GM12878 (cell line): ENCODE data around the gene MST1. TPM values are rescaled to one million over a fixed set of nuclear protein-coding genes. Genes with fewer than 3 reads are reported as not detected.

Experiments
- ATAC-seq: fragments of 200-7000 bp; cut with Tn5 transposase; 3 replicates; pipeline ENCODE4 v1.9.1; 2020; ENCODE audit warnings: mild to moderate bottlenecking, moderate library complexity
- BruUV-seq: library from RNA; stranded (reverse); fragments of 400-500 nt; replicated peaks from 2 replicates; lab custom pipeline; 2021; lab: Mats Ljungman, UMichigan
- CTCF ChIA-PET: fragments of 300-600 bp; sonication (Branson Sonifier 250); formaldehyde crosslinking; extraction: SDS; loops from one replicate; lab custom pipeline; 2021; ENCODE audit warnings: inconsistent platforms; lab: Yijun Ruan, JAX
- POLR2A ChIA-PET: fragments of 350-600 bp; formaldehyde crosslinking; extraction: SDS; loops from one replicate; lab custom pipeline; 2021; ENCODE audit warnings: inconsistent platforms; lab: Charles Lee
- RAD21 ChIA-PET: fragments of 300-600 bp; sonication (Branson Sonifier 250); formaldehyde crosslinking; loops from one replicate; lab custom pipeline; 2023; ENCODE audit warnings: antibody characterized with exemption; ENCODE audit not compliant: unreplicated experiment; lab: Charles Lee
- SMC1A ChIA-PET: fragments of 300-600 bp; sonication (Branson Sonifier 250); formaldehyde crosslinking; loops from one replicate; lab custom pipeline; 2023; ENCODE audit not compliant: unreplicated experiment, uncharacterized antibody; lab: Charles Lee
- DNase-seq: peaks from one replicate; pipeline ENCODE4 v3.0.0-alpha.2; 2011; ENCODE audit warnings: low read depth, low spot score
- FAIRE-seq: peaks from 3 replicates; lab custom pipeline; 2011; peaks lifted over from hg19 to GRCh38; lab: Jason Lieb, UNC
- H2AFZ ChIP-seq: 2 replicates; pipeline ENCODE4 v1.6.0; 2011; ENCODE audit warnings: low read depth, low read length, control low read depth; ENCODE audit not compliant: control insufficient read depth
- H3K27ac ChIP-seq: 2 replicates; pipeline ENCODE4 v1.5.1; 2011; ENCODE audit warnings: control low read depth; ENCODE audit not compliant: control insufficient read depth, insufficient read depth
- H3K27me3 ChIP-seq, 2 experiments: replicated peaks in 1 of 2; 2 replicates each; pipeline versions ENCODE4 v1.6.0 to v1.6.1; 2011; ENCODE audit warnings: low read length in 1 of 2; ENCODE audit not compliant: control insufficient read depth in 2 of 2, insufficient read depth in 2 of 2
- H3K36me3 ChIP-seq, 2 experiments: 2 replicates each; pipeline ENCODE4 v1.5.1; 2011; ENCODE audit warnings: low read length in 1 of 2; ENCODE audit not compliant: control insufficient read depth in 2 of 2, insufficient read depth in 2 of 2
- H3K4me1 ChIP-seq: 2 replicates; pipeline ENCODE4 v1.6.1; 2011; ENCODE audit warnings: mild to moderate bottlenecking, low read length, moderate library complexity, mixed read lengths; ENCODE audit not compliant: control insufficient read depth, insufficient read depth
- H3K4me2 ChIP-seq: 2 replicates; pipeline ENCODE4 v1.6.0; 2011; ENCODE audit warnings: control low read depth; ENCODE audit not compliant: control insufficient read depth, insufficient read depth
- H3K4me3 ChIP-seq: fragments of 200-600 bp; sonication (generic); 2 replicates; pipeline ENCODE4 v1.5.1; 2016
- H3K79me2 ChIP-seq: 2 replicates; pipeline ENCODE4 v1.6.0; 2011; ENCODE audit warnings: low read length; ENCODE audit not compliant: control insufficient read depth, insufficient read depth
- H3K9ac ChIP-seq: 2 replicates; pipeline ENCODE4 v1.8.0; 2011; ENCODE audit warnings: low read length, control low read depth, mixed read lengths; ENCODE audit not compliant: control insufficient read depth, insufficient read depth
- H3K9me3 ChIP-seq: replicated peaks from 3 replicates; pipeline ENCODE4 v1.5.1; 2011; ENCODE audit warnings: mild to moderate bottlenecking, low read length; ENCODE audit not compliant: control insufficient read depth, insufficient read depth
- H4K20me1 ChIP-seq: 2 replicates; pipeline ENCODE4 v1.6.0; 2011; ENCODE audit not compliant: control insufficient read depth, insufficient read depth
- CHD1 ChIP-seq: IDR thresholded peaks from 2 replicates; pipeline ENCODE4 v1.6.1; 2012; ENCODE audit warnings: low read depth, low read length, improper control_type of control experiment
- MTA2 ChIP-seq: fragments of 450-650 bp; IDR thresholded peaks from 2 replicates; pipeline ENCODE4 v1.6.1; 2016; ENCODE audit warnings: low read depth, mild to moderate bottlenecking, moderate library complexity
- POLR2A ChIP-seq: IDR thresholded peaks from 2 replicates; pipeline ENCODE4 v1.6.1; 2011; ENCODE audit warnings: low read depth, mild to moderate bottlenecking, low read length
- RAD21 ChIP-seq: IDR thresholded peaks from 2 replicates; pipeline ENCODE4 v1.6.1; 2011; ENCODE audit warnings: mild to moderate bottlenecking, low read depth, low read length, moderate library complexity; ENCODE audit not compliant: insufficient read depth
- WGBS: methylation state at CpG from one replicate; pipeline ENCODE4 v1.1.6; 2016; ENCODE audit warnings: low lambda C conversion rate; ENCODE audit not compliant: insufficient replicate concordance, insufficient coverage; ENCODE audit errors: missing lambda C conversion rate; 5-methylcytosine and 5-hydroxymethylcytosine counted together
- in situ Hi-C: fragments of 300-500 bp; cut with MboI; formaldehyde crosslinking; loops from 9 replicates; pipeline ENCODE4 v1.14.3; 2018; ENCODE audit warnings: mixed read lengths
- intact Hi-C: fragments of 100-400 bp; cut with micrococcal nuclease; formaldehyde crosslinking; loops from one replicate; pipeline ENCODE4 v1.14.2; 2022; ENCODE audit not compliant: unreplicated experiment
- polyA plus RNA-seq, 11 experiments: library from polyadenylated mRNA; depleted of rRNA in 4 of 11; unstranded in 6 of 11; stranded (reverse) in 5 of 11; fragments of >200 nt; fragmentation: Nextera tagmentation in 4 of 11; fragmentation: Illumina TruSeq in 1 of 11; extraction: Ambion mirVana in 4 of 11; extraction: Trizol in 1 of 11; gene quantifications; 1 replicate in 1 of 11; 2 replicates in 10 of 11; pipeline versions ENCODE4 v1.2.1 to v1.2.3, GENCODE V29; 2011 to 2016; ENCODE audit warnings: inconsistent platforms in 2 of 11, missing spikeins in 2 of 11, low read depth in 1 of 11
- total RNA-seq, 4 experiments: library from RNA; depleted of rRNA in 3 of 4; stranded (reverse); fragments of >200 nt in 3 of 4; fragmentation: Illumina TruSeq in 1 of 4; extraction: Trizol in 1 of 4; gene quantifications; 2 replicates each; pipeline versions ENCODE4 v1.2.1 to v1.2.3, GENCODE V29; 2013 to 2021
- TF ChIP-seq, protein P1 (sequence below), 3 experiments: IDR thresholded peaks in 2 of 3; conservative IDR thresholded peaks in 1 of 3; 2 replicates each; pipeline ENCODE4 v1.5.1; 2011; ENCODE audit warnings: low read depth in 3 of 3, low read length in 3 of 3, mild to moderate bottlenecking in 3 of 3, control low read depth in 2 of 3, moderate library complexity in 2 of 3, inconsistent platforms in 1 of 3, mixed read lengths in 1 of 3; ENCODE audit not compliant: control insufficient read depth in 2 of 3, insufficient read depth in 1 of 3; ENCODE audit errors: extremely low read depth in 1 of 3

Gene MST1
- total and polyA plus RNA-seq, 10 of the 15 experiments (the other 5 are each of a cell fraction or from before 2014, with no cell fraction given), result 1.2 to 25.5 (median 4.1) TPM

DNA sequence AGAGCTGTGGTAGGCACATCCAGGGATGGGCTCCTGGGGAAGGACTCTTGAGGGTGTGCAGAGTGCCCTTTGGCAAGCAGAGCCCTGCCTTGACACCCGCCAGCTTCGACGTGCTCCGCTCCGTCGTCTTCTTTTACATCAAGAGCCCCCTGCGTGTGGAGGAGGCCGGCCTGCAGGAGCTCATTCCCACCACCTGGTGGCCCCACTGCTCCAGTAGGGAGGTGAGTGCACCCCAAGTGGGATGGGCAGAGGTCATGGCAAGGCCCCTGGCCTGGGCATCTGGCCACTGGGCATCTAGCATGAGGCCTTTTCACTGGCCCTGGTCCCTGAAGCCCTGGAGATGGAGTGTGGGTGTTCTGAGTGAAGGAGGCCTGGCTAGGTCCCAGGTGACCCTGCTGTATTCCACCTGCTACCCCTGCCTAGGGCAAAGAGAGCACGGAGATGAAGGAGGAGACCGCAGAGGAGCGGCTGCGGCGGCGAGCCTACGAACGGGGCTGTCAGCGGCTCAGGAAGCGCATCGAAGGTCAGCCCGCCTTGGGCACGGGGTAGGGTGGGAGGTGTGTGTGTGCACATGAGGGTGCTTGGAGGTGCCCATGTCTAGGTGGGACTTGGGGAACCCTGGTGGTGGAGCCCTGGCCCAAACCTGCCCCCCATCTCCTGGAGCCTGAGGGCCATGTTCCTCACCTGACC lies 12.3 kb upstream of the MST1 start:
- Histone ChIP-seq H3K79me2 (no peaks in the 10 kb centered on the region), H4K20me1 (no peaks in the 10 kb centered on the region), H3K4me2 (no peak overlapping the region), H2AFZ (no peak overlapping the region), H3K27ac (no peak overlapping the region), H3K9ac (no peak overlapping the region), H3K4me1 (no peaks in the 10 kb centered on the region), H3K27me3 (no peaks in the 10 kb centered on the region), H3K36me3 (peaks cover 0 to 8% of the 10 kb centered on the region in 2 experiments; a peak in 3 of 4 replicates), H3K9me3 (no peaks in the 10 kb centered on the region), H3K4me3 (no peak overlapping the region)
- POLR2A ChIA-PET, result no interaction called here
- 93% methylated on average over 21 of the region's 21 CpGs for WGBS
- FAIRE-seq (no peak), ATAC-seq (no peak), DNase-seq (no peak)
- no TSS peak for BruUV-seq
- intact Hi-C loops, result no loop called here
- CTCF ChIA-PET, result interaction anchor here (0.8 to 4.6 kb wide), 3 partner anchors 30 to 206 kb away, joined by 3 to 19 read pairs (median 4); no protein-coding TSS in a partner anchor
- RAD21 ChIA-PET, result interaction anchor here (0.6 to 0.8 kb wide), 2 partner anchors 82 to 138 kb away, joined by 3 to 4 read pairs; no protein-coding TSS in a partner anchor
- in situ Hi-C loops, result no loop called here
- SMC1A ChIA-PET, result interaction anchor here (1.0 kb wide), 1 partner anchor 138 kb away, joined by 4 read pairs; no protein-coding TSS in a partner anchor
- TF ChIP-seq, protein P1, sequence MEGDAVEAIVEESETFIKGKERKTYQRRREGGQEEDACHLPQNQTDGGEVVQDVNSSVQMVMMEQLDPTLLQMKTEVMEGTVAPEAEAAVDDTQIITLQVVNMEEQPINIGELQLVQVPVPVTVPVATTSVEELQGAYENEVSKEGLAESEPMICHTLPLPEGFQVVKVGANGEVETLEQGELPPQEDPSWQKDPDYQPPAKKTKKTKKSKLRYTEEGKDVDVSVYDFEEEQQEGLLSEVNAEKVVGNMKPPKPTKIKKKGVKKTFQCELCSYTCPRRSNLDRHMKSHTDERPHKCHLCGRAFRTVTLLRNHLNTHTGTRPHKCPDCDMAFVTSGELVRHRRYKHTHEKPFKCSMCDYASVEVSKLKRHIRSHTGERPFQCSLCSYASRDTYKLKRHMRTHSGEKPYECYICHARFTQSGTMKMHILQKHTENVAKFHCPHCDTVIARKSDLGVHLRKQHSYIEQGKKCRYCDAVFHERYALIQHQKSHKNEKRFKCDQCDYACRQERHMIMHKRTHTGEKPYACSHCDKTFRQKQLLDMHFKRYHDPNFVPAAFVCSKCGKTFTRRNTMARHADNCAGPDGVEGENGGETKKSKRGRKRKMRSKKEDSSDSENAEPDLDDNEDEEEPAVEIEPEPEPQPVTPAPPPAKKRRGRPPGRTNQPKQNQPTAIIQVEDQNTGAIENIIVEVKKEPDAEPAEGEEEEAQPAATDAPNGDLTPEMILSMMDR (IDR thresholded peaks at IDR 0.05 in 2 of 3, conservative IDR thresholded peaks at IDR 0.05 in 1 of 3; ENCODE audit: control insufficient read depth in 2 of 3, extremely low read depth in 1 of 3, insufficient read depth in 1 of 3, low read depth in 3 of 3, low read length in 3 of 3), result peak; percentile 11 to 28 (median 21); a peak in 3 of 6 replicates
- no peak for TF ChIP-seq CHD1
- 0 out of 2 replicates have a peak, but pooled peaks have one; percentile 17 for TF ChIP-seq RAD21
- TF ChIP-seq POLR2A, result 0 out of 2 replicates have a peak, but pooled peaks have one; percentile 21
- TF ChIP-seq MTA2, result no peak
